ENCODE measurements around the gene HECTD4.

HECTD4 gene

GRCh38 chr12:112354399-112354798, 27.8 kb downstream of the HECTD4 start:
- no peak overlapping the region for H3K14ac ChIP-seq (ENCODE audit: low read length)
- no peak overlapping the region for H2AFZ ChIP-seq (ENCODE audit: low read length)
- H2BK5ac ChIP-seq (ENCODE audit: low read length), result no peak overlapping the region
- no peak overlapping the region for H2BK120ac ChIP-seq (ENCODE audit: low read depth, low read length)
- H3K4me3 ChIP-seq (ENCODE audit: low read length in 2 of 2), result peak overlapping the region in 1 of 2 donors; percentile 3
- H4K8ac ChIP-seq (ENCODE audit: low read depth, low read length), result no peak overlapping the region
- no peak overlapping the region for H2BK12ac ChIP-seq (ENCODE audit: low read length)
- no peak for DNase-seq (ENCODE audit: low spot score)
- no peaks in the 10 kb centered on the region for H3K79me1 ChIP-seq (ENCODE audit: low read depth, low read length)
- no peak overlapping the region for H3K4me2 ChIP-seq (ENCODE audit: insufficient read depth, low read length, poor library complexity, severe bottlenecking)
- H2AK5ac ChIP-seq (ENCODE audit: low read depth, low read length), result no peak overlapping the region
- H3K18ac ChIP-seq (ENCODE audit: low read length), result no peak overlapping the region
- H3K27me3 ChIP-seq (ENCODE audit: control insufficient read depth in 3 of 3, insufficient read depth in 3 of 3, low read depth in 1 of 3, low read length in 3 of 3), result no peaks in the 10 kb centered on the region
- no peak overlapping the region for H4K91ac ChIP-seq (ENCODE audit: low read depth, low read length, poor library complexity)
- H3K9me3 ChIP-seq (replicated peaks in 1 of 2; ENCODE audit: control insufficient read depth in 2 of 2, insufficient read depth in 1 of 2, low read depth in 1 of 2, low read length in 2 of 2), result no peaks in the 10 kb centered on the region
- no peak overlapping the region for H2BK15ac ChIP-seq (ENCODE audit: low read length)
- no peaks in the 10 kb centered on the region for H3K4me1 ChIP-seq (ENCODE audit: control insufficient read depth in 2 of 2, insufficient read depth in 1 of 2, low read depth in 1 of 2, low read length in 2 of 2)
- no peaks in the 10 kb centered on the region for H3K36me3 ChIP-seq (replicated peaks in 1 of 2; ENCODE audit: control insufficient read depth in 2 of 2, insufficient read depth in 2 of 2, low read length in 2 of 2)
- WGBS, 2 donors (ENCODE audit: extremely low coverage in 2 of 2, insufficient read length in 2 of 2, insufficient replicate concordance in 1 of 2), result 100% methylated on average over 2 of the region's 4 CpGs; no CpG with 5 or more reads in 1 of the 2 donors
- H3K9ac ChIP-seq (ENCODE audit: low read depth, low read length, poor library complexity), result no peak overlapping the region
- H3K23ac ChIP-seq (ENCODE audit: low read depth, low read length, poor library complexity), result no peak overlapping the region
- no peak overlapping the region for H3K4ac ChIP-seq (ENCODE audit: low read length)
- no peak overlapping the region for H3K27ac ChIP-seq (replicated peaks; ENCODE audit: low read length)

- Histone ChIP-seq H3K14ac (ENCODE audit: low read length) (no peak overlapping the region), H4K91ac (ENCODE audit: low read depth, low read length, poor library complexity) (no peak overlapping the region), H3K79me1 (ENCODE audit: low read depth, low read length) (no peaks in the 10 kb centered on the region), H3K9ac (ENCODE audit: low read depth, low read length, poor library complexity) (no peak overlapping the region), H3K4me3 (ENCODE audit: low read length in 2 of 2) (no peak overlapping the region), H3K4ac (ENCODE audit: low read length) (no peak overlapping the region), H2AK5ac (ENCODE audit: low read depth, low read length) (no peak overlapping the region), H2BK5ac (ENCODE audit: low read length) (no peak overlapping the region), H3K27me3 (ENCODE audit: control insufficient read depth in 3 of 3, insufficient read depth in 3 of 3, low read depth in 1 of 3, low read length in 3 of 3) (no peaks in the 10 kb centered on the region), H3K36me3 (replicated peaks in 1 of 2; ENCODE audit: control insufficient read depth in 2 of 2, insufficient read depth in 2 of 2, low read length in 2 of 2) (no peaks in the 10 kb centered on the region), H3K9me3 (replicated peaks in 1 of 2; ENCODE audit: control insufficient read depth in 2 of 2, insufficient read depth in 1 of 2, low read depth in 1 of 2, low read length in 2 of 2) (no peaks in the 10 kb centered on the region), H2BK12ac (ENCODE audit: low read length) (no peak overlapping the region), H3K23ac (ENCODE audit: low read depth, low read length, poor library complexity) (no peak overlapping the region), H2BK15ac (ENCODE audit: low read length) (no peak overlapping the region), H3K18ac (ENCODE audit: low read length) (no peak overlapping the region), H3K4me2 (ENCODE audit: insufficient read depth, low read length, poor library complexity, severe bottlenecking) (no peak overlapping the region), H2AFZ (ENCODE audit: low read length) (no peak overlapping the region), H3K4me1 (ENCODE audit: control insufficient read depth in 2 of 2, insufficient read depth in 1 of 2, low read depth in 1 of 2, low read length in 2 of 2) (no peaks in the 10 kb centered on the region), H4K8ac (ENCODE audit: low read depth, low read length) (no peak overlapping the region), H2BK120ac (ENCODE audit: low read depth, low read length) (no peak overlapping the region), H3K27ac (replicated peaks; ENCODE audit: low read length) (no peak overlapping the region)
- no CpG with 5 or more reads among the region's 3 CpGs for WGBS, 2 donors (ENCODE audit: extremely low coverage in 2 of 2, insufficient read length in 2 of 2, insufficient replicate concordance in 1 of 2)
- DNase-seq (ENCODE audit: low spot score), result no peak
Measured at GRCh38 chr12:112353393-112353792, 28.8 kb downstream of the HECTD4 start.

GRCh38 chr12:112352921-112353320, 29.3 kb downstream of the HECTD4 start:
- H3K4ac ChIP-seq (ENCODE audit: low read length), result no peak overlapping the region
- no CpG with 5 or more reads among the region's 1 CpG for WGBS, 2 donors (ENCODE audit: extremely low coverage in 2 of 2, insufficient read length in 2 of 2, insufficient replicate concordance in 1 of 2)
- no peak overlapping the region for H3K14ac ChIP-seq (ENCODE audit: low read length)
- H2AFZ ChIP-seq (ENCODE audit: low read length), result no peak overlapping the region
- H3K27me3 ChIP-seq (ENCODE audit: control insufficient read depth in 3 of 3, insufficient read depth in 3 of 3, low read depth in 1 of 3, low read length in 3 of 3), result no peaks in the 10 kb centered on the region
- no peak overlapping the region for H3K27ac ChIP-seq (replicated peaks; ENCODE audit: low read length)
- H3K23ac ChIP-seq (ENCODE audit: low read depth, low read length, poor library complexity), result no peak overlapping the region
- DNase-seq (ENCODE audit: low spot score), result no peak
- H3K36me3 ChIP-seq (replicated peaks in 1 of 2; ENCODE audit: control insufficient read depth in 2 of 2, insufficient read depth in 2 of 2, low read length in 2 of 2), result no peaks in the 10 kb centered on the region
- no peaks in the 10 kb centered on the region for H3K79me1 ChIP-seq (ENCODE audit: low read depth, low read length)
- no peak overlapping the region for H2BK15ac ChIP-seq (ENCODE audit: low read length)
- H3K4me1 ChIP-seq (ENCODE audit: control insufficient read depth in 2 of 2, insufficient read depth in 1 of 2, low read depth in 1 of 2, low read length in 2 of 2), result no peaks in the 10 kb centered on the region
- H4K8ac ChIP-seq (ENCODE audit: low read depth, low read length), result no peak overlapping the region
- no peak overlapping the region for H3K4me3 ChIP-seq (ENCODE audit: low read length in 2 of 2)
- H3K9me3 ChIP-seq (replicated peaks in 1 of 2; ENCODE audit: control insufficient read depth in 2 of 2, insufficient read depth in 1 of 2, low read depth in 1 of 2, low read length in 2 of 2), result no peaks in the 10 kb centered on the region
- no peak overlapping the region for H4K91ac ChIP-seq (ENCODE audit: low read depth, low read length, poor library complexity)
- no peak overlapping the region for H2BK12ac ChIP-seq (ENCODE audit: low read length)
- no peak overlapping the region for H2BK5ac ChIP-seq (ENCODE audit: low read length)
- no peak overlapping the region for H2BK120ac ChIP-seq (ENCODE audit: low read depth, low read length)
- no peak overlapping the region for H2AK5ac ChIP-seq (ENCODE audit: low read depth, low read length)
- H3K4me2 ChIP-seq (ENCODE audit: insufficient read depth, low read length, poor library complexity, severe bottlenecking), result no peak overlapping the region
- H3K18ac ChIP-seq (ENCODE audit: low read length), result no peak overlapping the region
- no peak overlapping the region for H3K9ac ChIP-seq (ENCODE audit: low read depth, low read length, poor library complexity)

- no peak overlapping the region for H2BK12ac ChIP-seq (ENCODE audit: low read length)
- no peak overlapping the region for H2BK5ac ChIP-seq (ENCODE audit: low read length)
- H3K27ac ChIP-seq (replicated peaks; ENCODE audit: low read length), result no peak overlapping the region
- H2AFZ ChIP-seq (ENCODE audit: low read length), result no peak overlapping the region
- no peak for DNase-seq (ENCODE audit: low spot score)
- no peak overlapping the region for H3K23ac ChIP-seq (ENCODE audit: low read depth, low read length, poor library complexity)
- H4K8ac ChIP-seq (ENCODE audit: low read depth, low read length), result no peak overlapping the region
- no peaks in the 10 kb centered on the region for H3K27me3 ChIP-seq (ENCODE audit: control insufficient read depth in 3 of 3, insufficient read depth in 3 of 3, low read depth in 1 of 3, low read length in 3 of 3)
- H3K14ac ChIP-seq (ENCODE audit: low read length), result no peak overlapping the region
- WGBS, 2 donors (ENCODE audit: extremely low coverage in 2 of 2, insufficient read length in 2 of 2, insufficient replicate concordance in 1 of 2), result no CpG with 5 or more reads among the region's 3 CpGs
- H2AK5ac ChIP-seq (ENCODE audit: low read depth, low read length), result no peak overlapping the region
- H3K9me3 ChIP-seq (replicated peaks in 1 of 2; ENCODE audit: control insufficient read depth in 2 of 2, insufficient read depth in 1 of 2, low read depth in 1 of 2, low read length in 2 of 2), result no peaks in the 10 kb centered on the region
- H3K9ac ChIP-seq (ENCODE audit: low read depth, low read length, poor library complexity), result no peak overlapping the region
- no peak overlapping the region for H2BK120ac ChIP-seq (ENCODE audit: low read depth, low read length)
- H3K36me3 ChIP-seq (replicated peaks in 1 of 2; ENCODE audit: control insufficient read depth in 2 of 2, insufficient read depth in 2 of 2, low read length in 2 of 2), result no peaks in the 10 kb centered on the region
- H3K79me1 ChIP-seq (ENCODE audit: low read depth, low read length), result no peaks in the 10 kb centered on the region
- H2BK15ac ChIP-seq (ENCODE audit: low read length), result no peak overlapping the region
- no peak overlapping the region for H4K91ac ChIP-seq (ENCODE audit: low read depth, low read length, poor library complexity)
- H3K4ac ChIP-seq (ENCODE audit: low read length), result no peak overlapping the region
- no peak overlapping the region for H3K18ac ChIP-seq (ENCODE audit: low read length)
- H3K4me1 ChIP-seq (ENCODE audit: control insufficient read depth in 2 of 2, insufficient read depth in 1 of 2, low read depth in 1 of 2, low read length in 2 of 2), result no peaks in the 10 kb centered on the region
- no peak overlapping the region for H3K4me3 ChIP-seq (ENCODE audit: low read length in 2 of 2)
- H3K4me2 ChIP-seq (ENCODE audit: insufficient read depth, low read length, poor library complexity, severe bottlenecking), result no peak overlapping the region
Measured at GRCh38 chr12:112350593-112351592, 31.3 kb downstream of the HECTD4 start.

Data from neuronal stem cell (in vitro differentiated cells).